Panc1 (cell line): ENCODE measurements around the gene BNC1.

Experiments used
- TCF7L2 ChIP-seq: IDR thresholded peaks from 2 replicates; pipeline ENCODE4 v1.6.1; 2011; ENCODE audit warnings: mild to moderate bottlenecking, low read depth, low read length, inconsistent platforms
- TF ChIP-seq, protein P1 (sequence below): fragments of 450-650 bp; IDR thresholded peaks from 2 replicates; pipeline ENCODE4 v1.5.1; 2017; ENCODE audit warnings: mild to moderate bottlenecking
- TF ChIP-seq, protein P2 (sequence below), 2 experiments: IDR thresholded peaks; 2 replicates each; pipeline ENCODE4 v1.6.1; 2011 to 2012; ENCODE audit warnings: low read depth in 2 of 2, control low read depth in 1 of 2, low read length in 1 of 2, mild to moderate bottlenecking in 1 of 2, moderate library complexity in 1 of 2; ENCODE audit not compliant: insufficient read depth in 1 of 2

DNA sequence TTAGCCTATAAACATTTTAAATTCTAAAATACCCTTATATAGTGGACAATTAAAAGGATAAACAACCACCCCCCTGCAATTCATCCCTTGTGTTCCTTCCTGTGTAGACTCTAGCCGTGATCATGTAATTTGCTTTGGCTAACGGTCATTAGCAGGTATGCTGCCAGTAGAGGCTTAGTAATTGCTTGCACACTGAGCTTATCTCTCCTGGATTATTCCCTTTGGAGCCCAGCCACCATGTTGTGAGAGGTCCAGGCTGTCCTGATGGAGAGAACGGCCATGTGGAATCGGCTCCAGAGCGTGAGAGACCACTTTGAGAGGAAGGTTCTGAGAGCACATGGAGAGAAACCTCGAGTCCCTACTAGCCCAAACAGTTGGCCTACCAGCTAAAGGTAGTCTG, 11.0 kb upstream of the BNC1 start:
- TF ChIP-seq, protein P1, sequence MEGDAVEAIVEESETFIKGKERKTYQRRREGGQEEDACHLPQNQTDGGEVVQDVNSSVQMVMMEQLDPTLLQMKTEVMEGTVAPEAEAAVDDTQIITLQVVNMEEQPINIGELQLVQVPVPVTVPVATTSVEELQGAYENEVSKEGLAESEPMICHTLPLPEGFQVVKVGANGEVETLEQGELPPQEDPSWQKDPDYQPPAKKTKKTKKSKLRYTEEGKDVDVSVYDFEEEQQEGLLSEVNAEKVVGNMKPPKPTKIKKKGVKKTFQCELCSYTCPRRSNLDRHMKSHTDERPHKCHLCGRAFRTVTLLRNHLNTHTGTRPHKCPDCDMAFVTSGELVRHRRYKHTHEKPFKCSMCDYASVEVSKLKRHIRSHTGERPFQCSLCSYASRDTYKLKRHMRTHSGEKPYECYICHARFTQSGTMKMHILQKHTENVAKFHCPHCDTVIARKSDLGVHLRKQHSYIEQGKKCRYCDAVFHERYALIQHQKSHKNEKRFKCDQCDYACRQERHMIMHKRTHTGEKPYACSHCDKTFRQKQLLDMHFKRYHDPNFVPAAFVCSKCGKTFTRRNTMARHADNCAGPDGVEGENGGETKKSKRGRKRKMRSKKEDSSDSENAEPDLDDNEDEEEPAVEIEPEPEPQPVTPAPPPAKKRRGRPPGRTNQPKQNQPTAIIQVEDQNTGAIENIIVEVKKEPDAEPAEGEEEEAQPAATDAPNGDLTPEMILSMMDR, result no peak
- TF ChIP-seq TCF7L2, result no peak
- TF ChIP-seq, protein P2, sequence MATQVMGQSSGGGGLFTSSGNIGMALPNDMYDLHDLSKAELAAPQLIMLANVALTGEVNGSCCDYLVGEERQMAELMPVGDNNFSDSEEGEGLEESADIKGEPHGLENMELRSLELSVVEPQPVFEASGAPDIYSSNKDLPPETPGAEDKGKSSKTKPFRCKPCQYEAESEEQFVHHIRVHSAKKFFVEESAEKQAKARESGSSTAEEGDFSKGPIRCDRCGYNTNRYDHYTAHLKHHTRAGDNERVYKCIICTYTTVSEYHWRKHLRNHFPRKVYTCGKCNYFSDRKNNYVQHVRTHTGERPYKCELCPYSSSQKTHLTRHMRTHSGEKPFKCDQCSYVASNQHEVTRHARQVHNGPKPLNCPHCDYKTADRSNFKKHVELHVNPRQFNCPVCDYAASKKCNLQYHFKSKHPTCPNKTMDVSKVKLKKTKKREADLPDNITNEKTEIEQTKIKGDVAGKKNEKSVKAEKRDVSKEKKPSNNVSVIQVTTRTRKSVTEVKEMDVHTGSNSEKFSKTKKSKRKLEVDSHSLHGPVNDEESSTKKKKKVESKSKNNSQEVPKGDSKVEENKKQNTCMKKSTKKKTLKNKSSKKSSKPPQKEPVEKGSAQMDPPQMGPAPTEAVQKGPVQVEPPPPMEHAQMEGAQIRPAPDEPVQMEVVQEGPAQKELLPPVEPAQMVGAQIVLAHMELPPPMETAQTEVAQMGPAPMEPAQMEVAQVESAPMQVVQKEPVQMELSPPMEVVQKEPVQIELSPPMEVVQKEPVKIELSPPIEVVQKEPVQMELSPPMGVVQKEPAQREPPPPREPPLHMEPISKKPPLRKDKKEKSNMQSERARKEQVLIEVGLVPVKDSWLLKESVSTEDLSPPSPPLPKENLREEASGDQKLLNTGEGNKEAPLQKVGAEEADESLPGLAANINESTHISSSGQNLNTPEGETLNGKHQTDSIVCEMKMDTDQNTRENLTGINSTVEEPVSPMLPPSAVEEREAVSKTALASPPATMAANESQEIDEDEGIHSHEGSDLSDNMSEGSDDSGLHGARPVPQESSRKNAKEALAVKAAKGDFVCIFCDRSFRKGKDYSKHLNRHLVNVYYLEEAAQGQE (IDR thresholded peaks at IDR 0.05; ENCODE audit: insufficient read depth in 1 of 2, low read depth in 2 of 2, low read length in 1 of 2), result no peak
